Spleen (tissue), 3 donors: Measurements from ENCODE around the gene PRUNE2.

Source experiments
- POLR2A ChIP-seq, 3 donors: fragments of 450-650 bp; IDR thresholded peaks; one replicate each; pipeline ENCODE4 v1.5.1; 2017; ENCODE audit warnings: antibody characterized with exemption in 3 of 3, mild to moderate bottlenecking in 1 of 3
- POLR2AphosphoS5 ChIP-seq, 3 donors: sonication (generic); formaldehyde crosslinking; IDR thresholded peaks; one replicate each; pipeline ENCODE4 v1.5.1; 2017; ENCODE audit warnings: antibody characterized with exemption in 3 of 3

DNA sequence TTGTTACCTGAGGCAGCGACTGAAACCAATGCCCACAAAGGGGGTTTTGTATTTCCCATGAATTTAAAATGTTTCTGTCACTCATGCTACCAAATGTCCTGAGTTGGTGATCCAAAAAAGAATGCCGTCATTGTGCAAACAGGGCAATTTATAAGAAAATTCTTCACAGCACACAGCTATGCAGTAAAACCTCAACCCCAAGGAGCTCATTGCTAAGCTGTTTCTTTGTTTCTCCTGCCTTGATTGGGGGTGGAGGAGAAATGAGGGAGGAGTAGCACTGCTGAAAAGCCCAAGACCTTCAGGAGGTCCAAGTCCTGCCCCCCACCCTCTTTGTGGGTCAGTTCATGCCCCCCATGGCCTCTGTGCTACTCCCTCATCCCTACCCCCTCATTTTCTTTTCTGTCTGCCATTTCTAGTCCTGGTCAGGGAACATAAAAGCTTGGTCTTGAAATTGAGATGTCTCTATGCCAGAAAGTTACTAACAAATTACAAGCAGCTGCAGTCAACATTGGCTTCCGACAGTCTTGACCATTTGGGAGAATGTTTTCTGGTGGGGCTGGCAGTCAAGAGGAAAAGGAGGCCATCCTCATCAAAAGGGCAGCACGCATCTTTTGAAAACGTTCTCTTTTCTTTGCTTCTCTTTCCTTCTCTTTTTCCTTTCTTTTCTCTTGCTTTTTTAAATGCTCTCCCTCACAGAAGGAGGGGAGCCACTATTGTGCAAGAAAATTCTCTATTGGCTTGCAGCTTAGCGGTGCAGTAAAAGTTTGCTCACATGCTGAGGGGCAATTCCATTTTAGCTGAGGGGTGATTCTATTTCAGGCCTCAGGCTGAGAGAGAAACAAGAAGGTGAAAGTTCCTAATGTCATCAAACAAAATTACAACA, 313.6 kb downstream of the PRUNE2 start:
- no peak for TF ChIP-seq POLR2AphosphoS5 (IDR thresholded peaks at IDR 0.05)
- no peak for TF ChIP-seq POLR2A (IDR thresholded peaks at IDR 0.05)
